CD4-positive, alpha-beta T cell (primary cell): ENCODE measurements around the gene NMNAT2. TPM values are rescaled to one million over a fixed set of nuclear protein-coding genes. Genes with fewer than 3 reads are reported as not detected.

ENCODE experiments used
- ATAC-seq: fragments of 200-7000 bp; cut with Tn5 transposase; one replicate; pipeline ENCODE4 v1.10.0; 2022; ENCODE audit warnings: mild to moderate bottlenecking; ENCODE audit not compliant: poor library complexity
- CTCF ChIA-PET: fragments of 350-600 bp; sonication (Branson Sonifier 250); formaldehyde crosslinking; loops from one replicate; lab custom pipeline; 2021; ENCODE audit warnings: antibody characterized with exemption, inconsistent platforms; lab: Charles Lee
- POLR2A ChIA-PET: fragments of 350-600 bp; sonication (Branson Sonifier 250); formaldehyde crosslinking; loops from one replicate; lab custom pipeline; 2021; ENCODE audit warnings: antibody characterized with exemption, inconsistent platforms; lab: Charles Lee
- DNase-seq, 14 experiments: peaks; one replicate each; pipeline ENCODE4 v3.0.0-alpha.2; 2013 to 2020; ENCODE audit warnings: mixed read lengths in 2 of 14
- H3K27ac ChIP-seq, 2 donors: one replicate each; pipeline versions ENCODE4 v1.5.1 to v1.7.0; 2013; ENCODE audit warnings: low read length in 2 of 2, low read depth in 1 of 2, mild to moderate bottlenecking in 1 of 2
- H3K27me3 ChIP-seq, 2 experiments: 1 replicate in 1 of 2; 2 replicates in 1 of 2; pipeline versions ENCODE4 v1.6.1 to v1.7.0; 2013; ENCODE audit warnings: low read length in 2 of 2, control low read depth in 1 of 2, mild to moderate bottlenecking in 1 of 2, moderate library complexity in 1 of 2; ENCODE audit not compliant: insufficient read depth in 2 of 2, control insufficient read depth in 1 of 2
- H3K36me3 ChIP-seq: one replicate; pipeline ENCODE4 v1.6.1; 2013; ENCODE audit warnings: low read length, control low read depth; ENCODE audit not compliant: insufficient read depth
- H3K4me1 ChIP-seq: one replicate; pipeline ENCODE4 v1.6.1; 2013; ENCODE audit warnings: low read length, control low read depth; ENCODE audit not compliant: insufficient read depth
- H3K4me3 ChIP-seq: one replicate; pipeline ENCODE4 v1.5.1; 2013; ENCODE audit warnings: mild to moderate bottlenecking, low read length, moderate library complexity
- H3K9me3 ChIP-seq, 2 experiments: 1 replicate in 1 of 2; 2 replicates in 1 of 2; pipeline versions ENCODE4 v1.6.1 to v1.7.0; 2013; ENCODE audit warnings: low read length in 2 of 2, mild to moderate bottlenecking in 2 of 2, control low read depth in 1 of 2, moderate library complexity in 1 of 2; ENCODE audit not compliant: control insufficient read depth in 1 of 2, insufficient read depth in 1 of 2
- H3K27ac Mint-ChIP-seq: one replicate; pipeline ENCODE4 v1.8.0; 2020; ENCODE audit warnings: mixed read lengths
- H3K27me3 Mint-ChIP-seq: one replicate; pipeline ENCODE4 v1.8.0; 2021; ENCODE audit warnings: mixed read lengths
- H3K36me3 Mint-ChIP-seq: one replicate; pipeline ENCODE4 v1.8.0; 2021; ENCODE audit warnings: low read depth, mixed read lengths
- H3K4me1 Mint-ChIP-seq: one replicate; pipeline ENCODE4 v1.8.0; 2021; ENCODE audit warnings: low read depth, mixed read lengths
- H3K4me3 Mint-ChIP-seq: one replicate; pipeline ENCODE4 v1.8.0; 2020; ENCODE audit warnings: mild to moderate bottlenecking, mixed read lengths
- H3K9me3 Mint-ChIP-seq: one replicate; pipeline ENCODE4 v1.8.0; 2020; ENCODE audit warnings: mixed read lengths
- CTCF ChIP-seq: fragments of 200-600 bp; IDR thresholded peaks from one replicate; pipeline ENCODE4 v1.8.0; 2022; ENCODE audit warnings: antibody characterized with exemption, mild to moderate bottlenecking
- intact Hi-C, 2 experiments: fragments of 100-400 bp; cut with DNase I in 1 of 2; cut with micrococcal nuclease in 1 of 2; formaldehyde crosslinking; loops; one replicate each; pipeline versions ENCODE4 v1.15.1 to v1.9.0; 2023 to 2025; cut with DNase I, micrococcal nuclease
- total RNA-seq, 174 experiments: library from RNA in 2 of 174; stranded (reverse) in 2 of 174; gene quantifications; one replicate each; pipeline ENCODE4 v1.2.3 and lab custom pipeline; 2021 to 2026

The NMNAT2 gene
- total RNA-seq, 2 experiments from 2014 or later = not detected

GRCh38 chr1:183234660-183235476 lies 183.3 kb downstream of the NMNAT2 start:
- ChIA-PET POLR2A (no interaction called here), CTCF (no interaction called here)
- TF ChIP-seq CTCF = no peak
- Histone ChIP-seq H3K27me3 (peaks cover 0 to 3% of the 10 kb centered on the region in 2 experiments), H3K27ac (no peak overlapping the region), H3K36me3 (no peaks in the 10 kb centered on the region), H3K4me1 (no peaks in the 10 kb centered on the region), H3K4me3 (no peak overlapping the region), H3K9me3 (no peaks in the 10 kb centered on the region)
- DNase-seq (no peak), ATAC-seq (no peak)
- H3K27me3 Mint-ChIP-seq = no peaks in the 10 kb centered on the region
- intact Hi-C loops = no loop called here
- H3K4me3 Mint-ChIP-seq = no peak overlapping the region
- H3K9me3 Mint-ChIP-seq = no peaks in the 10 kb centered on the region
- no peak overlapping the region for H3K27ac Mint-ChIP-seq
- H3K36me3 Mint-ChIP-seq = no peaks in the 10 kb centered on the region
- H3K4me1 Mint-ChIP-seq = no peaks in the 10 kb centered on the region

DNA sequence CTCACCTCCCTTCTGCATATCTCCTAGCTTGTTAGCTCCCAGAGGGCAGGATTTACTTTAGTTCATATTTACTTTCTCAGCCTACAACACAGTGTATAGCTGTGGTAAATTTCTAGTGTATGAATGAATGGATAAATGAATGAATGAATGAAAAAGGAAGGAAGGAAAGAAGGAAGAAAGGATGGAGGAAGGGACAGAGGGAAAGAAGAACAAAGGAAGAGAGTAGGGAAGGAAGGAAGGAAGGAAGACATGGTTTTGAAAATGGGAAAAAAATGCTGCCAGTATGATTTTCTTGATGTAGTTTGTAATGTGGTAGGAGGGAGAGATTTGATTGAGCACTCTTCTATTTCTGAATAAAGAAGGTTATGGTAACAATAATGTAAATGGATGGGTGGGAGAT lies 185.1 kb downstream of the NMNAT2 start:
- POLR2A ChIA-PET = no interaction called here
- H3K27ac Mint-ChIP-seq = no peak overlapping the region
- no peak for DNase-seq

GRCh38 chr1:183231545-183231944 lies 186.6 kb downstream of the NMNAT2 start:
- no peak overlapping the region for H3K4me3 Mint-ChIP-seq
- ChIA-PET POLR2A (no interaction called here), CTCF (no interaction called here)
- H3K4me3 ChIP-seq = no peak overlapping the region
- no peaks in the 10 kb centered on the region for H3K9me3 Mint-ChIP-seq
- no peak for TF ChIP-seq CTCF
- DNase-seq (no peak), ATAC-seq (no peak)
- intact Hi-C loops = no loop called here
- no peaks in the 10 kb centered on the region for H3K27me3 Mint-ChIP-seq
- H3K4me1 Mint-ChIP-seq = no peaks in the 10 kb centered on the region
- no peaks in the 10 kb centered on the region for H3K4me1 ChIP-seq
- H3K27ac ChIP-seq = no peak overlapping the region
- H3K36me3 Mint-ChIP-seq = no peaks in the 10 kb centered on the region
- peaks cover 0 to 3% of the 10 kb centered on the region in 2 experiments for H3K27me3 ChIP-seq
- no peaks in the 10 kb centered on the region for H3K9me3 ChIP-seq
- no peak overlapping the region for H3K27ac Mint-ChIP-seq
- H3K36me3 ChIP-seq = no peaks in the 10 kb centered on the region

More for the DNA sequence above, 185.1 kb downstream of the NMNAT2 start:
- Mint-ChIP-seq H3K4me3 (no peak overlapping the region), H3K36me3 (no peaks in the 10 kb centered on the region), H3K9me3 (no peaks in the 10 kb centered on the region), H3K27me3 (no peaks in the 10 kb centered on the region), H3K4me1 (no peaks in the 10 kb centered on the region)
- ATAC-seq = no peak
- CTCF ChIA-PET = no interaction called here
- Histone ChIP-seq H3K36me3 (no peaks in the 10 kb centered on the region), H3K27me3 (peaks cover 0 to 3% of the 10 kb centered on the region in 2 experiments), H3K4me3 (no peak overlapping the region), H3K4me1 (no peaks in the 10 kb centered on the region), H3K9me3 (no peaks in the 10 kb centered on the region), H3K27ac (no peak overlapping the region)
- intact Hi-C loops = no loop called here
- no peak for TF ChIP-seq CTCF
